Measurements from ENCODE around the gene SETD1A. TPM values are rescaled to one million over a fixed set of nuclear protein-coding genes. Genes with fewer than 3 reads are reported as not detected.
A peak's percentile ranks its signal among the peaks of the same experiment; 100 is the strongest.

The SETD1A gene
- total RNA-seq, 2 experiments from 2014 or later = 40.1 to 41.2 TPM

DNA sequence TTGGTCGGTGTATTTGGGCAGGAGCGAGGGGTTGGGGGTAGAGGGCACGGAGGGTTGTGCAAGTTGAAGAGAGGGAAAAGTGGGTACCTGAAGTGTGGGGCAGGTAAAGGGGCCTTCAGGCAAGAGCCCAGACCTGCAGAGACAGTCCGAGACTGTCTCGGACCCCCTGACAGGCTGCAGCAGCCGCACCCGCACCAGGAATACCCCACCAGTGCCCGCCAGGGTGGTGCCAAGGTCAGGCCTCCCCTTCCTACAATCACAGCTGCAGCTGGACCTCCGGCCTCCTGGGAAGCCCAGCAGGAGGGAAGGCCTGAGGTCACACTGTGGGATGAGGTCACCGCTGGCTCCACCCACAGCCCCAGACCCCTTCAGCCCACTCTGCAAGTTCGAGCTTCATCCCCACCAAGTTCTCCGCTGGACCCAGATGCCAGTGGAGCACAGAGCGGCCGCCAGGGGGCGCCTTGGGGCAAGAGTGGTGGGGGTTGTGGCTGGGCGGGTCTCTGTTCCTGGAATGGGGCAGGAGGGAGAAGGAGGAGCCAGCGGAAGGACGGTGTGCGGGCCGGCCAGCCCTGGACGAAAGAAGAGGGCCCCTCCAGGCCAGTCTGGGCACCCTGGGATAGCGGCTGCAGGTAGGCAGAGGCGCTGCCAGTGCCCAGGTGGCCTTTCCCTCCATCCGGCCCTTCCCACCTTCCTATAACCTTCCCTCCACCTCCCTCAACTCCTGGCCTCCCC, 27.3 kb downstream of the SETD1A start, which contains the start of gene HSD3B7:
Gene HSD3B7, plus strand, starts transcription at position 539 of the 732 bp plus-strand sequence. CDS start 452 bp downstream, outside the sequence.
- intact Hi-C loops (cut with DNase I, micrococcal nuclease) = loop anchor here (1.0 to 10.0 kb wide), 10 partner anchors 48 to 883 kb away; partner anchors contain the start of genes STX4 (in 1 of the 2) and VKORC1 (in 1 of the 2)
- H3K4me3 ChIP-seq (ENCODE audit: low read length) = no peak within 1 kb of the TSS

GRCh38 chr16:30985401-30986128, 28.0 kb downstream of the SETD1A start:
- Mint-ChIP-seq H3K9me3 (no peaks in the 10 kb centered on the region), H3K27me3 (no peaks in the 10 kb centered on the region), H3K4me1 (ENCODE audit: low read depth) (no peaks in the 10 kb centered on the region), H3K27ac (no peak overlapping the region), H3K4me3 (no peak overlapping the region), H3K36me3 (ENCODE audit: low read depth) (peaks cover 29% of the 10 kb centered on the region)
- H3K4me3 ChIP-seq (ENCODE audit: low read length) = no peak overlapping the region
- ChIA-PET CTCF (interaction anchor here (0.8 to 3.9 kb wide), 7 partner anchors 11 to 458 kb away, joined by 3 to 26 read pairs (median 5); partner anchors contain the start of genes ZNF646, ZNF668 and ZNF843), POLR2A (interaction anchor here (0.9 to 2.2 kb wide), 7 partner anchors 11 to 888 kb away, joined by 3 to 8 read pairs (median 3); partner anchors contain the start of genes KAT8, VKORC1, ZNF267 and ZNF646)
- peaks cover 32% of the 10 kb centered on the region for H3K36me3 ChIP-seq (ENCODE audit: insufficient read depth, low read length)
- no peak overlapping the region for H3K27ac ChIP-seq (ENCODE audit: low read depth in 1 of 2, low read length in 2 of 2)
- H3K4me1 ChIP-seq (ENCODE audit: insufficient read depth, low read length) = peaks cover 13% of the 10 kb centered on the region
- H3K27me3 ChIP-seq (ENCODE audit: control insufficient read depth in 1 of 2, insufficient read depth in 2 of 2, low read length in 2 of 2) = no peaks in the 10 kb centered on the region
- TF ChIP-seq, protein P1, sequence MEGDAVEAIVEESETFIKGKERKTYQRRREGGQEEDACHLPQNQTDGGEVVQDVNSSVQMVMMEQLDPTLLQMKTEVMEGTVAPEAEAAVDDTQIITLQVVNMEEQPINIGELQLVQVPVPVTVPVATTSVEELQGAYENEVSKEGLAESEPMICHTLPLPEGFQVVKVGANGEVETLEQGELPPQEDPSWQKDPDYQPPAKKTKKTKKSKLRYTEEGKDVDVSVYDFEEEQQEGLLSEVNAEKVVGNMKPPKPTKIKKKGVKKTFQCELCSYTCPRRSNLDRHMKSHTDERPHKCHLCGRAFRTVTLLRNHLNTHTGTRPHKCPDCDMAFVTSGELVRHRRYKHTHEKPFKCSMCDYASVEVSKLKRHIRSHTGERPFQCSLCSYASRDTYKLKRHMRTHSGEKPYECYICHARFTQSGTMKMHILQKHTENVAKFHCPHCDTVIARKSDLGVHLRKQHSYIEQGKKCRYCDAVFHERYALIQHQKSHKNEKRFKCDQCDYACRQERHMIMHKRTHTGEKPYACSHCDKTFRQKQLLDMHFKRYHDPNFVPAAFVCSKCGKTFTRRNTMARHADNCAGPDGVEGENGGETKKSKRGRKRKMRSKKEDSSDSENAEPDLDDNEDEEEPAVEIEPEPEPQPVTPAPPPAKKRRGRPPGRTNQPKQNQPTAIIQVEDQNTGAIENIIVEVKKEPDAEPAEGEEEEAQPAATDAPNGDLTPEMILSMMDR (IDR thresholded peaks at IDR 0.05) = no peak
- intact Hi-C loops (cut with DNase I, micrococcal nuclease) = loop anchor here (1.0 to 10.0 kb wide), 10 partner anchors 47 to 883 kb away; partner anchors contain the start of genes STX4 (in 1 of the 2) and VKORC1 (in 1 of the 2)
- ATAC-seq (ENCODE audit: poor library complexity) (peak; percentile 43), DNase-seq (peak in 2 of 14 experiments; percentile 22 to 43)
- no peaks in the 10 kb centered on the region for H3K9me3 ChIP-seq (ENCODE audit: control insufficient read depth in 1 of 2, insufficient read depth in 1 of 2, low read length in 2 of 2)

More for the DNA sequence above, 27.3 kb downstream of the SETD1A start, which contains the start of gene HSD3B7:
- ChIA-PET POLR2A (interaction anchor here (0.9 to 2.2 kb wide), 7 partner anchors 12 to 889 kb away, joined by 3 to 8 read pairs (median 3); partner anchors contain the start of genes KAT8, VKORC1, ZNF267 and ZNF646), CTCF (interaction anchor here (0.6 to 3.9 kb wide), 11 partner anchors 12 to 884 kb away, joined by 3 to 26 read pairs (median 4); partner anchors contain the start of genes STX4, ZNF646, ZNF668 and ZNF843)
- Mint-ChIP-seq H3K27me3 (no peaks in the 10 kb centered on the region), H3K36me3 (ENCODE audit: low read depth) (peaks cover 35% of the 10 kb centered on the region), H3K9me3 (no peaks in the 10 kb centered on the region), H3K4me3 (no peak within 1 kb of the TSS), H3K4me1 (ENCODE audit: low read depth) (no peaks in the 10 kb centered on the region), H3K27ac (no peak within 1 kb of the TSS)
- ATAC-seq (ENCODE audit: poor library complexity) (peak; percentile 74), DNase-seq (peak; percentile 64 to 87 (median 78))
- Histone ChIP-seq H3K4me1 (ENCODE audit: insufficient read depth, low read length) (peaks cover 13% of the 10 kb centered on the region), H3K36me3 (ENCODE audit: insufficient read depth, low read length) (peaks cover 39% of the 10 kb centered on the region), H3K9me3 (ENCODE audit: control insufficient read depth in 1 of 2, insufficient read depth in 1 of 2, low read length in 2 of 2) (no peaks in the 10 kb centered on the region), H3K27me3 (ENCODE audit: control insufficient read depth in 1 of 2, insufficient read depth in 2 of 2, low read length in 2 of 2) (no peaks in the 10 kb centered on the region), H3K27ac (ENCODE audit: low read depth in 1 of 2, low read length in 2 of 2) (no peak within 1 kb of the TSS)
- TF ChIP-seq, protein P1 (IDR thresholded peaks at IDR 0.05) = peak; percentile 85

Measured in CD4-positive, alpha-beta T cell (primary cell).